Measurements from ENCODE around the gene REG4.
"Not testable (repeated sequence)": the region's sequence is repeated elsewhere in the genome, so short reads cannot be mapped to it uniquely, and the experiment has no call there.

Gene REG4

DNA sequence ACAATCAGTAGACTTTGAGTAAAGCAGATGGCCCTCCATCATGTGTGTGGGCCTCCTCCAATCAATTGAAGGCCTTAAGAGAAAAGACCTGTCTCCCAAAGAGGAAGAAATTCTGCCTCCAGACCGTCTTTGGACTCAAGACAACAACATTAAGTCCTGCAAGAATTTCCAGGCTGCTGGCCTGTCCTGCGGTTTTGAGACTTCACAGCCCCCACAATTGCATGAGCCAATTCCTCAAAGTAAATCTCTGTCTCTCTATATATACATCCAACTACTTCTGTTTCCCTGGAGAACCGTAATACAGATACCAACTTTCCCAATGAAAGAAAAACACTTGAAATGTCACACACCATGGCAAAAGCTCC, 16.4 kb downstream of the REG4 start:
- Mint-ChIP-seq H3K27me3 (peaks cover 14% of the 10 kb centered on the region), H3K9me3 (no peaks in the 10 kb centered on the region), H3K4me1 (peaks cover 48% of the 10 kb centered on the region), H3K4me3 (peak overlapping the region in 1 of 2 donors; percentile 5), H3K27ac (peak overlapping the region in 1 of 2 donors; percentile 75)
- DNase-seq, result no peak
- ATAC-seq, result no peak

DNA sequence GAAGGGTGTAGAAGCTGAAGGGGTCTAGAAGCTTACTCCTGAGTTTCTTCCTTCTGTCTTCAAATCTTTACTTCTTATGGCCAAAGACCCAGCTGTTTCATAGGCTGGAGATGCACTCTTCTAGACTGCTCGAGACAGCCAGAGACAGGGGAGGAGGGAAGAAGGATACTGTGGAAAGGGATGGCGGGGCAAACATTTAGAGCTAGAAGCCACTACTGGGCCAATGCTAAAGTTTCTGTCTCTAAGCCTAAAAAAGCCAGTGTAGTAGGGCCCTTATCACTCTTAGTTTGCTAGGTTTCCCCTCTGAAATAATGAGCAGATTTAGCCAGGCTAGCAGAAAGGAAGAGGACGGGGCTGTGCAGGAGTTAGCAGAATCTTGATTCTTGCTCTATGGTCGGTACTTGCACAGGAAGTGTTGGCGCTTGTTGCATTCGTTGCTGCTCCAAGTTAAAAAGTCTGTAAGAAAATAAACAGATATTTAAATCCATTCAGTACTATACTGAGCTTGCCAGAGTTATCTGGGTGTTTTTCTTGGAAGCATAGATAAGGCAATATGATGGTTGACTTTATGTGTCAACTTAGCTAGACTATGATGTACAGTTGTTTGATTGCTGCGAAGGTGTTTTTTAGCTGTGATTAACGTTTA, 16.9 kb downstream of the REG4 start:
- Mint-ChIP-seq H3K27me3 (peaks cover 14% of the 10 kb centered on the region), H3K27ac (no peak overlapping the region), H3K4me3 (no peak overlapping the region), H3K9me3 (no peaks in the 10 kb centered on the region), H3K4me1 (peaks cover 44% of the 10 kb centered on the region)
- DNase-seq (no peak), ATAC-seq (no peak)

DNA sequence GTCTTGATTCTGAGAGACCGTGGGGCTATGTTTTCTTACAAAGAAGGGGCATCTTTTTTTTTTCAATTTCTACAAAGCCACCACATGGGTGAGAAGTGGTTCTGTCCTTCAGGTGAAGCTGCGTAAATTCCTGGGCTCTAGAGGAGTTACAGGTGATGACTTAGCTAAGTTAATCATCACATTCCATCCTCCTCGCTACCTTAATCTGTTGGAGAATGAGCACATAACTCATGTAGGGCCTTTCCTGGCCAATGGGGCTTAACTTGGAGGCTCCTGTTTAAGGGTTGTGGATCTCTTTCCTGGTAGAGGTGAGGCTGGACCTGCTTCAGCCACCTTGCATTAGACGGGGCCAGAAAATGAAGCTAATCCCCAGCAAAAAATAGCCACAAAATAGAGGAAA, 19.9 kb downstream of the REG4 start:
- Mint-ChIP-seq H3K4me1 (peaks cover 28% of the 10 kb centered on the region), H3K27me3 (peaks cover 14% of the 10 kb centered on the region), H3K4me3 (no peak overlapping the region), H3K27ac (no peak overlapping the region), H3K9me3 (no peaks in the 10 kb centered on the region)
- DNase-seq (no peak), ATAC-seq (no peak)

DNA sequence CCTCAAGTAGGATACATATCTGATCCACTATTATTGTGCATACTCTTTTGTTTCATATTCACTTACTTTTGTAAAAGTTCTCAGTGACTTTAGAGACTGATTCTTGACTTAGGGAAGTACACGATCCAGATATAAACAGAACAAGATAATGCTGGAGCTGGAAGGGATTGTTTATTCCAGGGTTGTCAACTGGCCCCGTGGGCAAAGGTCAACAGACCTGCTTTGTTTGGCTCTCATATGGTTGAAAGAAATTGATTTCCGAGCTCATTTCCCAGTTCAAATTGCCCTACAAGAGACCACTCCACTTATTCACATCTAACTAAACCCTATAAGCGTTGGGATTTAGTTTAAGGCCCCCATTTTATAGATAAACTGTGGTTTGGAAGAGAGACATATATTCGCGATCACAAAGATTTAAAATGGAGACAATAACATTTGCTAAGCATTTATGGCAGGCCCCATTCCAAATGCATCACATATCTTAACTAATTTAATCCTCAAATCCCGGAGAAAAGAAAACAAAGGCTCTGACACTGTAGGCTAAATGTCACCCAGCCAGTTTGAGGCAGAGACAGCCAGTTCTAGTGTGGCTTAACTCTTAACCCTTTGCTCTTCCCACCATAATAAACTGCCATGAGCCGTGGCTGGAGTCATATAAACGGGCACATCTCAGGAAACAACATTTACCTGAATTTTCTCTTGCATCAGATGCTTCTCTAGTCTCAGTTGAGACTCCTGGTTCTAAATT, 20.6 kb downstream of the REG4 start:
- ATAC-seq (no peak), DNase-seq (no peak)
- H3K4me3 Mint-ChIP-seq, result no peak overlapping the region
- H3K9me3 Mint-ChIP-seq, result no peaks in the 10 kb centered on the region
- peaks cover 27% of the 10 kb centered on the region for H3K4me1 Mint-ChIP-seq
- no peak overlapping the region for H3K27ac Mint-ChIP-seq
- peaks cover 14% of the 10 kb centered on the region for H3K27me3 Mint-ChIP-seq

DNA sequence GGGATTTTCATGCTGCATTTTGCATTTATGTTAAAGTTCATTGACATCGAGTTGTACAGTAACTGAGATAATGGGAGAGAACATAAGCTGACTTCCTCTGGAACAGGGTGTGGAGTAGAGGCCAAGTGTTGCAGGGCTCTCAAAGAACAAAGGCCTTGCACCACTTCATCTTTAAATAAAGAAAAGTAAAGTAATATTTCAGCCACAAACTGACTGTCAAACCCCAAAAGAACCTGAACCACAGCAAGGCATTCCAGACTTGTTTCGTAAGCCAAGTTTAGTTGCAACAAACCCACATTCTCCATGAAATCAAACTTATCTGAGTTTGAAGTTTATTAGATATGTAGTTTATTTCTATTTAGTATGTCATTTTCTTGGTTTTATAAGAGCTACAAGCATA, 23.5 kb downstream of the REG4 start:
- H3K4me1 Mint-ChIP-seq, result peaks cover 36% of the 10 kb centered on the region
- no peak overlapping the region for H3K4me3 Mint-ChIP-seq
- H3K9me3 Mint-ChIP-seq, result no peaks in the 10 kb centered on the region
- no peak overlapping the region for H3K27ac Mint-ChIP-seq
- ATAC-seq, result no peak
- peaks cover 30% of the 10 kb centered on the region for H3K27me3 Mint-ChIP-seq
- no peak for DNase-seq

DNA sequence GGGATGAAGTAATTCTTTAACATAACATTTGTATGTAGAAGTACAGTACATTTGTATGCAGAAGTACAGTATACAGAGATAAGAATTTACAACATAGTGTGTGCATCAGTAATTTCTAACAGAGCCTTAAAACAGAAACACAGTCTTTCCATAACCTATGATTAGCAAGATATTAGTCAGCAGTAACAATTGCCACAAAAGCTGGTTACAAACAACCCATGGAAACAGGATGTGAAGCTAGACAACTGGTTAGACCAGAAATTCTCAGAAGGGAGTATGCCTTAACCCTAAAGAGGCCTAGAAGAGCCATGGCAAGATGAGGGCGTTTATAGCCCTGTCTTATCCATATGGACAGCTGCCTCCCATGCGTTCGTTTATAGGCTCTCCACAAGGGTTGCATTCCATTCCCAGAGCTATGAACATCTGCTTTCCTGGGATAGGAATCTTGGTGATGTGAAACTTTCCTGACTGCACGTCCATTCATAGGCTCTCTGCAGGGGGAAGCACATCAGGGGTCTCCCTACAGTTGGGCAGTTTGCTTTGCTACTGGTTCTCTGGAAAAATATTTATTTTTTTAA, 24.7 kb downstream of the REG4 start:
- DNase-seq, result peak; percentile 18 to 44

DNA sequence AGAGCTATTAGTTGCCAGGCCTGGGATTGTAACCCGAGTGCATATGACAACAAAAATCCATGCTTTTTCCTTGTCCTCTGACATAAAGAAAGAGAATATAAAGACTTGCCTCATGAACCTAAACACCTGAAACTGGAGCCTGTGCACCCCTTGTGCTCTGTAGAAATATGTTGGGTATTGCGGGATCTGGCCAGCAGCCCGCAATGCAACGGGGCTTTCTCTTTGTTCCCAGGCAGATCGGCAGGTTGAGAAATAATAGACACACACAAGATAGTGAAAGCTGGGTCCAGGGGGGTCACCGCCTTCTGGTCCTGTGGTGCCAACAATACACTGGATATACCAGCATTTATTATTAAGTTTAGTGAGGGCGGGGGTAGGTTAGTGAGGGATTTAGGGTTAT, 25.2 kb downstream of the REG4 start:
- not testable (repeated sequence) for DNase-seq, H3K9me3 Mint-ChIP-seq, ATAC-seq
- peaks cover 32% of the 10 kb centered on the region for H3K27me3 Mint-ChIP-seq
- peaks cover 39% of the 10 kb centered on the region for H3K4me1 Mint-ChIP-seq
- peak overlapping the region; percentile 50 to 55 for H3K4me3 Mint-ChIP-seq
- H3K27ac Mint-ChIP-seq, result peak overlapping the region in 1 of 2 donors; percentile 20

More for the DNA sequence above, 24.7 kb downstream of the REG4 start:
- not testable (repeated sequence) for ATAC-seq, H3K27ac Mint-ChIP-seq, H3K9me3 Mint-ChIP-seq
- peak overlapping the region; percentile 50 to 55 for H3K4me3 Mint-ChIP-seq
- peaks cover 35% of the 10 kb centered on the region for H3K27me3 Mint-ChIP-seq
- H3K4me1 Mint-ChIP-seq, result peaks cover 39% of the 10 kb centered on the region

DNA sequence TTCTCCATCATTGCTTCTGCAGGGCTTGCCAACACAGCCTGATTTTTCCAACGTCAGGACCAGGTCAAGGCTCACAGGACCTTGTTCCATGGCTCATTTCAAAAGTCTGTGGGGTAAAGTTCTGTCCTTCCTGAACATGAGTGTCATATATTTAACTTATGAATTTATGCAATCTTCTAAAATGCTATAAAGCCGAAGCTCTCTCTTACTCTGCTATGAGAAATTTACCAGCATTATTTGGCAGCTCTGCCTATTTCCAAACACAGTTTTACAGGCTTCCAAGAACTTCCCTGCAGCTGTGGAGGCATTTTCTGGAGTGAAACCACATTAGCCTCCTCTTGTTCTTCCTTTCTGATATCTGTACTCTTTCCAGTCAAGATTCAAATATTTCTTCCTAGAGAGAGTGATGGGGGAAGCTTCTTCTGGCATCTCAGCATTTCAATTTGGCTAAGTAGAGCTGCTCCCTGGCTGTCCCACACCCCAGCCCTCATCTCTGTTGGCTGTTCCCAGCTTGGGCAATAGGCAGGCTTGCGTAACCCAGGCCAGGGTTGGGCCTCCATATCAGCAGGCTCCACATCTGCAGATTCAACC, 27.0 kb downstream of the REG4 start:
- Mint-ChIP-seq H3K27me3 (peaks cover 33% of the 10 kb centered on the region), H3K4me1 (peaks cover 39% of the 10 kb centered on the region), H3K27ac (no peak overlapping the region), H3K4me3 (no peak overlapping the region), H3K9me3 (no peaks in the 10 kb centered on the region)
- ATAC-seq (no peak), DNase-seq (no peak)

DNA sequence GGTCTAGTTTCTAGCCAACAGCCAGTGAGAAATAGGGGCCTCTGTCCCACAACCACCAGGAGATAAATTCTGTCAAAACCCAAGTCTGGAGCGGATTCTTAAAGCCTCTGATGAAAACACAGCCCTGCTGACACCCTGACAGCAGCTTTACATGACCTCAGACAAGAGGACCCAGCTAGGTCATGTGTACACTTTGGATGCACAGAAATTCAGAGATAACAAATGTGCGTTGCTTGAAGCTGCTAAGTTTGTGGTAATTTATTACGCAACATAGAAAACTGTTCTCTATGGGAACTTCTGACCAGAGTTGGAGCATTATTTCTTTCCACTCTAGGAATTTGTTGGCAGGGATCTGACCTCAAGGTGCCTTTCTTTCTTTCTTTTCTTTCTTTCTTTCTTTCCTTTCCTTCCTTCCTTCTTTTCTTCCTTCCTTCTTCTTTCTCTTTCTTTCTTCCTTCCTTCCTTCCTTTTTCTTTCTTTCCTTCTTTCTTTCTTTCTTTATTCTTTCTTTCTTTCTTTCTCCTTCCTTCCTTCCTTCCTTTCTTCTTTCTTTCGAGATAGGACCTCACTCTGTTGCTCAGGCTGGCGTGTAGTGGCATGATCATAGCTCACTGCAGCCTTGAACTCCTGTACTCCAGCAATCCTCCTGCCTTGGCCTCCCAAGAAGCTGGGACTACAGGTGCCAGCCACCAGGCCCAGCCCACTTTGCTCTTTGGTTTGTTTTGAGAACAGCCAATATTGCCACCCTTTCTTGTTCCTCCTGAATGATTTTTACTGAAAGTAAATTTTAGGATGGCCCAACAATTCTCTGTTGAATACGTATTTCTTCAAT, 27.7 kb downstream of the REG4 start:
- no peaks in the 10 kb centered on the region for H3K9me3 Mint-ChIP-seq
- ATAC-seq, result peak; percentile 77
- peaks cover 39% of the 10 kb centered on the region for H3K4me1 Mint-ChIP-seq

DNA sequence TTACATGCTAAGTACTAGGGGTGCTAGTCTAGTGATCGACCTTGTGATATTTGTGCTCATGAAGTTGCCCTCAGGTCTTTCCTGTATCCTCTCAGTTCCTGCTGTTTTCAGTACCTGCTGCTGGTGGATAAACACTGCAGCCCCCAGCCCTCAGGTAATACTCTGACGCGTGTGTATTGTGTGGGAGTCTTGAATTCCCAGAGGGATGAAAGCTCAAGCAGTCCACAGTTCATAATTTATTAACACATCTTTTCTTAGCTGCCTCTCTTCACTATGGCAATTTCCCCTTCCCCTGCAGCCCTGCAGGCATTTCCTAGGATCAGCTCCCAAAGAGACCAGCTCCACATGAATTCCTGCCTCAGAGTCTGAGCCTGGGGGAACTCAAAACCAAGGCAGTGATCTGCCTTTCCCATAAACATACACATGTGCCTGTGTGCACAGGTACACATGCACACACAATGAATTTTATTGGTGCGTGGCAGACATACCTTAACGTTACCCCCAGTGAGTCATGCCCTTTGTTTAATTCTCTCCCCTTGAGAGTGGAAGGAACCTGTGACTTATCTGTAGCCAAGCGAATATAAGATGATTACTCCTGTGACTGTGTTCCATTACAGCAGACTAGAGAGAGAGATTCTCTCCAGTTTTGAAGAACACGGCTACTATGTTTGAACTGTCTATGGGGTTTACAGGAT, 28.5 kb downstream of the REG4 start:
- no peak for DNase-seq

More for the DNA sequence above, 27.7 kb downstream of the REG4 start:
- peak in 1 of 2 donors; percentile 22 for DNase-seq
- no peak overlapping the region for H3K4me3 Mint-ChIP-seq
- peaks cover 35% of the 10 kb centered on the region for H3K27me3 Mint-ChIP-seq
- H3K27ac Mint-ChIP-seq, result no peak overlapping the region

DNA sequence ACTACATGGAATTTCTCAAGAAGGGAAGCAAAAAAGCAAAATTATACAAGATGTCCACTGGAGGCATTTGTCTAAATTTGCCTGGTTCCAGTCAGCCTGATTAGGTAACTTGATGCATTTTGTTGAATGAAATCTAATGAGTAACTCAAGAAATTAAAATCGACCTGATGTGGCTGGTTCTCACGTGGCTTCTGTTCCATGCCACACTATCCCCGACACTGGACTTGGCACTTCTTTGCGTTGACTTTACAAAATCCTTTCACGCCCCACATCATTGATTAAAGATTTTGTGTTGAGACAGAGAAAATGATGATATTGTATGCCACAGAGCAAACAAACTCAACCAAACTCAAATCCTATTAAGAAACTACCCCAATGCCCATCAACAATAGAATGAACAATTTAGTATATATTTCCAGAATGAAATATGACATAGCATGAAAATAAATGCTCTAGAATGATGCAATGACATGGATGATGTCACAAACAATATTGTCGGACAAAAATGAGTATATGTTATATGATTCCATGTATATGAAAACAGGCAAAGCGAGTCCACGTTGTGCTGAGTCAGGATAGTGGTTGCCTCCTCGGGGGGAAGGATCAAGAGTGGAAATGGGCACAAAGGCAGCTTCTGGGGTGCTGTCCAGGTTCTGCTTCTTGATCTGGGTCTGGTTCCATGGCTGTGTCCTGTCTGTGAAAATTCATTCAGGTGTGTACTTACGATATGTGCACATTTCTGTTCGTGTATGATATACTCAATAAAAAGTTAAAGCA, 29.6 kb downstream of the REG4 start:
- peaks cover 37% of the 10 kb centered on the region for H3K27me3 Mint-ChIP-seq
- no peaks in the 10 kb centered on the region for H3K9me3 Mint-ChIP-seq
- H3K4me1 Mint-ChIP-seq, result peaks cover 29% of the 10 kb centered on the region
- no peak overlapping the region for H3K4me3 Mint-ChIP-seq
- DNase-seq (no peak), ATAC-seq (no peak)
- H3K27ac Mint-ChIP-seq, result no peak overlapping the region

More for the DNA sequence above, 28.5 kb downstream of the REG4 start:
- Mint-ChIP-seq H3K9me3 (no peaks in the 10 kb centered on the region), H3K4me3 (no peak overlapping the region), H3K4me1 (peaks cover 38% of the 10 kb centered on the region), H3K27me3 (peaks cover 35% of the 10 kb centered on the region), H3K27ac (peak overlapping the region in 1 of 2 donors; percentile 57)
- peak; percentile 84 for ATAC-seq

DNA sequence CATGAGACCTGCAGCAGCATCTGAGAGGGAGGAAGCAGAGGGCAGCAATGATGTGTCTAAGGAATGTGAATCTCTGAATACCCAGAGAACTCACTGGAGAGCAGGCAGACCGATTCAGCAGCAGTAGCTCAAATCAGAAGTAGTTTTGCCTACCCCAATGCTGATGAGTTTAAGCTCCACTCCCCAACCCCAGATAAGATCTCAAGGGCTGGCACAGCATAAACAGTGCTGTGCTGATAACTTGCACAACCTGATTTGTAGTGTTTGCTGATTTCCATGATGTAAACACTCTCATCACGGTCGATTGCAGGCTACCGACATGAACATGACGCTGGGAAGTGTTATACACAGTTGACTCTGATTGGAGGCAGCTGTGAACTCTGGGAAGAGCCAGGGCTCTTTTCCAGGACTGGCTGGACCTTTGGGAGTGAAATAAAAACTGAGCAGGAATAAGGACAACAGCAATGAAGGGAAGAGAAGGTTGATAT, 31.3 kb downstream of the REG4 start:
- DNase-seq (no peak), ATAC-seq (no peak)
- no peak overlapping the region for H3K4me3 Mint-ChIP-seq
- peaks cover 42% of the 10 kb centered on the region for H3K27me3 Mint-ChIP-seq
- H3K9me3 Mint-ChIP-seq, result no peaks in the 10 kb centered on the region
- H3K4me1 Mint-ChIP-seq, result peaks cover 21% of the 10 kb centered on the region
- H3K27ac Mint-ChIP-seq, result no peak overlapping the region

DNA sequence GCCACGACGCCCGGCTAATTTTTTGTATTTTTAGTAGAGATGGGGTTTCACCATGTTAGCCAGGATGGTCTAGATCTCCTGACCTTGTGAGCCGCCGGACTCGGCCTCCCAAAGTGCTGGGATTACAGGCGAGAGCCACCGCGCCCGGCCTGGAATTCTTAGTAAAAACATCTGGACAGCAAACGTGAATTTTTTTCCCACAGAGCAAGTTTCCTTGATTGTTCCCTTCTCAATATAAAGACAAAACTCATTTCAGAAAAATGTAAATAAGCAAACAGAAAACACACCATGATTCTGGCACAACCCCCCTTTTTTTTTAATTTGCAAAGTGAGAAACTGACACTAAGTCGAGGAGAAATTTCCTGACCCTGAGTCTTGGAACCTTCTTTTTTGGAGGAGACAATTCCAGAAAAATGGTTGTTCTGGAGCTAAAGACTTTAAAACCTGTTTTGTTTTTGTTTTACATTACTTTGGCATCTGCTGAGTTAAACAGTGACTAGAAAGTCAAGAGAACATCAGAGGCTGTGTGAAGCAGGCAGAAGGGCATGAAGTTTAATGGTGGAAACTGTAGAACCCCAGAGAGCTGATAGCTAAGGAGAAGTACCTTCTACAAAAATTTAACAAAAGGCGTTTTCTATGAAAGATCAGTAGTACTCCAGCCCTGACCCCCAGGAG, 32.2 kb downstream of the REG4 start:
- Mint-ChIP-seq H3K4me3 (no peak overlapping the region), H3K27me3 (peaks cover 36% of the 10 kb centered on the region), H3K9me3 (no peaks in the 10 kb centered on the region), H3K4me1 (peaks cover 15% of the 10 kb centered on the region), H3K27ac (no peak overlapping the region)
- no peak for DNase-seq
- ATAC-seq, result no peak

Data from stimulated activated naive CD8-positive, alpha-beta T cell treated with anti-CD3 and anti-CD28 coated beads, Interleukin-15, amount 100 ng/mL, for 72 hours (primary cell).